Suprapubic skin (tissue), 4 donors: ENCODE data around the gene KIAA1143. TPM values are rescaled to one million over a fixed set of nuclear protein-coding genes. Genes with fewer than 3 reads are reported as not detected.

Source experiments
- DNase-seq, 2 donors: peaks; one replicate each; pipeline ENCODE4 v3.0.0-alpha.2; 2019; ENCODE audit warnings: low spot score in 2 of 2
- H3K27ac ChIP-seq: fragments of 200-600 bp; sonication (generic); one replicate; pipeline ENCODE4 v1.5.1; 2019
- H3K27me3 ChIP-seq: fragments of 200-600 bp; sonication (generic); one replicate; pipeline ENCODE4 v1.5.1; 2019
- H3K36me3 ChIP-seq: fragments of 200-600 bp; sonication (generic); one replicate; pipeline ENCODE4 v1.5.1; 2019
- H3K4me1 ChIP-seq: fragments of 200-600 bp; sonication (generic); one replicate; pipeline ENCODE4 v1.5.1; 2019
- H3K4me3 ChIP-seq: fragments of 200-600 bp; sonication (generic); one replicate; pipeline ENCODE4 v1.5.1; 2019; ENCODE audit warnings: mild to moderate bottlenecking
- H3K9me3 ChIP-seq: fragments of 200-600 bp; sonication (generic); one replicate; pipeline ENCODE4 v1.5.1; 2019
- EP300 ChIP-seq: sonication (generic); formaldehyde crosslinking; IDR thresholded peaks from one replicate; pipeline ENCODE4 v1.6.1; 2017; ENCODE audit warnings: antibody characterized with exemption
- POLR2A ChIP-seq, 2 donors: fragments of 450-650 bp; IDR thresholded peaks; one replicate each; pipeline ENCODE4 v1.6.1; 2017; ENCODE audit warnings: antibody characterized with exemption in 2 of 2, mild to moderate bottlenecking in 2 of 2, moderate library complexity in 2 of 2
- POLR2AphosphoS5 ChIP-seq, 3 donors: sonication (generic); formaldehyde crosslinking; IDR thresholded peaks; one replicate each; pipeline ENCODE4 v1.6.1; 2017; ENCODE audit warnings: antibody characterized with exemption in 3 of 3
- whole genome bisulfite sequencing: methylation state at CpG from one replicate; pipeline ENCODE4 v1.1.5; 2018; 5-methylcytosine and 5-hydroxymethylcytosine counted together
- total RNA-seq, 4 donors: library from RNA; depleted of rRNA; stranded (reverse); fragments of >200 nt; gene quantifications; one replicate each; pipeline ENCODE4 v1.1.0, GENCODE V29; 2016
- TF ChIP-seq, protein P1 (sequence below), 2 donors: fragments of 200-600 bp in 1 of 2; fragments of 450-650 bp in 1 of 2; sonication (generic) in 1 of 2; IDR thresholded peaks; one replicate each; pipeline ENCODE4 v1.5.1; 2016 to 2019; ENCODE audit warnings: antibody characterized with exemption in 2 of 2, mild to moderate bottlenecking in 1 of 2, moderate library complexity in 1 of 2

The KIAA1143 gene
- total RNA-seq, 4 donors from 2014 or later: 20.6 to 27.4 (median 22.7) TPM

DNA sequence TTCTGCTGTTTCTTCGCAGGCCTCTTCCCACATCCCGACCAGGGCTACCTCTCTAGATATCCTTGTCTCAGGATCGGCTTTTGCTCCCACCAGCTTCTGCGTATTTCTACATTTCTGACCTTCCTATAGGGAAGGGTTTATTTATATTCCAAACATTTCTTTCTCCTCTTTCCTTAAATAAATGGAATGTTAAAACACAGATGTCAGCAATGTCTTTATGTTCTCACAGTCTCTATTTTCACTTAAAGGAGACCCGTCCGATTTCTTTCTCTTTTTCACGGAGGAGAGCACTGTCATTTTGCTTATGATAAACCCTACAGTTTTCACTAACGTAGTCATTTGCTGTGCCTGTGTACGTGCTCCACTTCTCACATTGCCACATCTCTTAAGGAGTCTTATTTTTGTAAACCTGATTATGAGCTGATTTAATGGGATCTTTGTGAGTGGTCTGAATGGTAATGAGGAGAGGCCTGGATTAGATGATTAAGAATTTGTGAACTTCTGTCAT, 805 bp upstream of the KIAA1143 start:
- TF ChIP-seq, protein P1, sequence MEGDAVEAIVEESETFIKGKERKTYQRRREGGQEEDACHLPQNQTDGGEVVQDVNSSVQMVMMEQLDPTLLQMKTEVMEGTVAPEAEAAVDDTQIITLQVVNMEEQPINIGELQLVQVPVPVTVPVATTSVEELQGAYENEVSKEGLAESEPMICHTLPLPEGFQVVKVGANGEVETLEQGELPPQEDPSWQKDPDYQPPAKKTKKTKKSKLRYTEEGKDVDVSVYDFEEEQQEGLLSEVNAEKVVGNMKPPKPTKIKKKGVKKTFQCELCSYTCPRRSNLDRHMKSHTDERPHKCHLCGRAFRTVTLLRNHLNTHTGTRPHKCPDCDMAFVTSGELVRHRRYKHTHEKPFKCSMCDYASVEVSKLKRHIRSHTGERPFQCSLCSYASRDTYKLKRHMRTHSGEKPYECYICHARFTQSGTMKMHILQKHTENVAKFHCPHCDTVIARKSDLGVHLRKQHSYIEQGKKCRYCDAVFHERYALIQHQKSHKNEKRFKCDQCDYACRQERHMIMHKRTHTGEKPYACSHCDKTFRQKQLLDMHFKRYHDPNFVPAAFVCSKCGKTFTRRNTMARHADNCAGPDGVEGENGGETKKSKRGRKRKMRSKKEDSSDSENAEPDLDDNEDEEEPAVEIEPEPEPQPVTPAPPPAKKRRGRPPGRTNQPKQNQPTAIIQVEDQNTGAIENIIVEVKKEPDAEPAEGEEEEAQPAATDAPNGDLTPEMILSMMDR (IDR thresholded peaks at IDR 0.05): no peak
- TF ChIP-seq POLR2A (IDR thresholded peaks at IDR 0.05) (no peak), POLR2AphosphoS5 (IDR thresholded peaks at IDR 0.05) (no peak), EP300 (no peak)

DNA sequence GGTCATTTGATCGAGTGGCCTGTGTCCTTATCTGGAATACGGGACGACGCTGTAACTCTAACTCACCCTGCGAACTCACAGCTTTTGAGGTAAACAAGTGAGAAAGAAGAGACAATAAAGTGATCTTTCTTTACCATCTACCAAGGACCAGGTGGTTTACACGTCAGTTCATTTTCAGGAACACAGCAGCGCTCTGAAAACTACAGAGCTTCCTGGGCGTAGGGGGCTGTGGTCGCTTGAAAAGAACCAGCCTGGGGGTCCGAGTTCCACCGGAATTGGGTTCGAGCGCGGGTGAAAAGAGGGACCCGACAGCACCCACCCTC, 357 bp downstream of the KIAA1143 start:
- peak overlapping the region; percentile 59 for H3K4me3 ChIP-seq
- H3K4me1 ChIP-seq: peaks cover 14% of the 10 kb centered on the region
- TF ChIP-seq, protein P1 (IDR thresholded peaks at IDR 0.05): no peak
- TF ChIP-seq POLR2AphosphoS5 (IDR thresholded peaks at IDR 0.05) (no peak), POLR2A (IDR thresholded peaks at IDR 0.05) (no peak)
- peak overlapping the region; percentile 7 for H3K27ac ChIP-seq
- WGBS: 8% methylated on average over 9 of the region's 15 CpGs
- H3K27me3 ChIP-seq: no peaks in the 10 kb centered on the region
- DNase-seq: no peak
- no peaks in the 10 kb centered on the region for H3K9me3 ChIP-seq
- H3K36me3 ChIP-seq: no peaks in the 10 kb centered on the region

More for the DNA sequence above, 805 bp upstream of the KIAA1143 start:
- Histone ChIP-seq H3K27me3 (no peaks in the 10 kb centered on the region), H3K36me3 (no peaks in the 10 kb centered on the region), H3K9me3 (no peaks in the 10 kb centered on the region), H3K4me1 (peaks cover 14% of the 10 kb centered on the region), H3K27ac (no peak overlapping the region), H3K4me3 (peak overlapping the region; percentile 59)
- WGBS: 3% methylated on average over 9 of the region's 9 CpGs
- DNase-seq: no peak

DNA sequence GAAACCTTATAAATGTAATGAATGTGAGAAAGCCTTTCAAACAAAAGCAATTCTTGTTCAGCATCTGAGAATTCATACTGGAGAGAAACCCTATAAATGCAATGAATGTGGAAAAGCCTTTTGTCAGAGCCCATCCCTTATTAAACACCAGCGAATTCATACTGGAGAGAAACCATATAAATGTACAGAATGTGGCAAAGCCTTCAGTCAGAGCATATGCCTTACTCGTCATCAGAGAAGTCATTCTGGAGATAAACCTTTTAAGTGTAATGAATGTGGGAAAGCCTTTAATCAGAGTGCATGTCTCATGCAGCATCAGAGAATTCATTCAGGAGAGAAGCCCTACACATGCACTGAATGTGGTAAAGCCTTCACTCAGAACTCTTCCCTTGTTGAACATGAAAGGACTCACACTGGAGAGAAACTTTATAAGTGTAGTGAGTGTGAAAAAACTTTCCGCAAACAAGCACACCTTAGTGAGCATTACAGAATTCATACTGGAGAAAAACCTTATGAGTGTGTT, 26.7 kb downstream of the KIAA1143 start:
- 92% methylated on average over 3 of the region's 3 CpGs for WGBS
- H3K36me3 ChIP-seq: peaks cover 40% of the 10 kb centered on the region
- no peak for DNase-seq
- H3K9me3 ChIP-seq: peaks cover 62% of the 10 kb centered on the region
- no peak overlapping the region for H3K27ac ChIP-seq
- no peak overlapping the region for H3K4me3 ChIP-seq
- peaks cover 8% of the 10 kb centered on the region for H3K4me1 ChIP-seq
- no peaks in the 10 kb centered on the region for H3K27me3 ChIP-seq
- no peak for TF ChIP-seq POLR2A (IDR thresholded peaks at IDR 0.05)
- TF ChIP-seq POLR2AphosphoS5 (IDR thresholded peaks at IDR 0.05): no peak
- TF ChIP-seq, protein P1 (IDR thresholded peaks at IDR 0.05): no peak
- no peak for TF ChIP-seq EP300

DNA sequence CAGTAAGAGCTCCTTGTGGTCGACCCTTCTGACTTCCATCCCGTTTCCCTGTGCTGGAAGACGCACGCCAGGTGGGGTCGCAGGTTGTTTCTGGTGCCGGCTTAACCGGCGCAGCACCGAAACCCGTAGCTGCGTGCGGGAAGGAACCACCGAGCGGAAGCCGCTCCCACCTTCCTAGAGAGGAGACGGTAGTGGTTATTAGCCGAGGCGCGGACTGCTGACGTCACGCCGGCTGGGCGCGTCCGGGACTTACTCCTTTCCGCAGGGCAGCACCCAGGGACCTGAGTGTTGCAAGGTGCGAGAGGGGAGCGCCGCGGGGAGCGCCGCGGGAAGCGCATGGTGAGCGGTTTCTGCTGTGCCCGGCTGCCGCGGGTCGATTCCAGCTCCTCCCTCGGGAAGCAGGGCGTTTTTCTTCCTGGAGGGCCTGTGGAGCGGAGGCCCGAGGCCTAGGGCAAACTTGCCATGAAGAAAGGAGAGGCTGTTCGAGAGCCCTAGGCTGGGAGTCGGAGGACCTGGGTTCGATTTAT, 32.0 kb downstream of the KIAA1143 start, which contains the start of gene ZNF501:
TSS of gene ZNF501 (plus strand) at position 252 of the 527 bp plus-strand sequence. CDS start 4,787 bp downstream, outside the sequence.
- peaks cover 35% of the 10 kb centered on the region for H3K36me3 ChIP-seq
- DNase-seq: peak; percentile 96
- H3K27ac ChIP-seq: no peak within 1 kb of the TSS
- H3K9me3 ChIP-seq: peaks cover 53% of the 10 kb centered on the region
- H3K27me3 ChIP-seq: no peaks in the 10 kb centered on the region
- peak within 1 kb of the TSS; percentile 72 for H3K4me3 ChIP-seq
- WGBS: under 1% methylated on average over 27 of the region's 46 CpGs
- TF ChIP-seq POLR2AphosphoS5 (IDR thresholded peaks at IDR 0.05): peak in 1 of 3 donors; percentile 90
- no peak for TF ChIP-seq POLR2A (IDR thresholded peaks at IDR 0.05)
- peaks cover 16% of the 10 kb centered on the region for H3K4me1 ChIP-seq

DNA sequence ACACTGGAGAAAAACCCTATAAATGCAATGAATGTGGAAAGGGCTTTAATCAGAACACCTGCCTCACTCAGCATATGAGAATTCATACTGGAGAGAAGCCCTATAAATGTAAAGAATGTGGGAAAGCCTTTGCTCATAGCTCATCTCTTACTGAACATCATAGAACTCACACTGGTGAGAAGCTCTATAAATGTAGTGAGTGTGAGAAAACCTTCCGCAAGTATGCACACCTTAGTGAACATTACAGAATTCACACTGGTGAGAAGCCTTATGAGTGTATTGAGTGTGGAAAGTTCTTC, 39.4 kb downstream of the KIAA1143 start:
- 100% methylated on average over 1 of the region's 1 CpG for WGBS
- Histone ChIP-seq H3K9me3 (peaks cover 69% of the 10 kb centered on the region), H3K27ac (no peak overlapping the region), H3K4me1 (no peaks in the 10 kb centered on the region), H3K27me3 (no peaks in the 10 kb centered on the region), H3K4me3 (no peak overlapping the region), H3K36me3 (peaks cover 49% of the 10 kb centered on the region)
- no peak for DNase-seq
- no peak for TF ChIP-seq POLR2A (IDR thresholded peaks at IDR 0.05)
- no peak for TF ChIP-seq POLR2AphosphoS5 (IDR thresholded peaks at IDR 0.05)
- no peak for TF ChIP-seq EP300
- TF ChIP-seq, protein P1 (IDR thresholded peaks at IDR 0.05): no peak
